Suppressor macrophage treated with lipopolysaccharide for 1 hour (primary cell): ENCODE measurements around the gene C8A.

ENCODE experiments used
- DNase-seq, 3 donors: peaks; one replicate each; pipeline ENCODE4 v3.0.0-alpha.2; 2020 to 2022

The C8A gene

DNA sequence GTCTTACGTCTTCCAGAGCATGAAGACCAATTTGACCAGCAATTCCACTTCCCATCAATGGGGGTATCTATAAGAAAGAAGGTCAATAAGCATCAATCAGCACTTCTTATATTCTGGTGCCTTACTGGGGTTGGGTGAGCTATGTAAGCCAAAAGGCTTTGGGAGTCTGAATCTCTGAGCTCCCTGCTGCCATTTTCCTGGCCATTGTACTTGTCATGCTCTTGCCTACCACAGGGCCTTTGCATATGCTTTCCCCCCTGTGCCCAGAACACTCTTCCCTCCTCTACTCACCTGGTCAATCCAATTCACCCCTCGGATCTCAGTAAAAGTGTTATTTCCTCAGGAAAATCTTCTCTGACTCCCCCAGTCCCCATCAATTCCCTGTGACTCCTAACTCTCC lies 74.9 kb downstream of the C8A start:
- no peak for DNase-seq

DNA sequence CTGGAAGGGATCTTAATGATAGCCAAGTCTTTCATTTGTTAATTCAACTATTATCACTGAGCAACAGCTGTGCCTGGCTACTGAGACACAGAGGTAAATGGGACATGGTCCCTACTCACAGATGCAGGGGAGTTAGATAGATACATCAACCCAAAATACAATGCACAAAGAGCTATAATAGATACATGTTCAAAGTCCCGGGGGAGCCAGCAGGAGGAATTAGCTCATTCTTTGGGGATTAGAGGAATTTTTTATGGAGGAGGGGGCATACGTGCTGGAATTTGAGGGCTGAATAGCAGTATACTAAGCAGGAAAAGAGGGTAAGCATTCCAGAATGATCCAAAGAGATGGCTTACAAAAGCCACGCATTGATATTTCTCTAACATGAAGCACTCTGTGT lies 76.6 kb downstream of the C8A start:
- DNase-seq, result no peak

DNA sequence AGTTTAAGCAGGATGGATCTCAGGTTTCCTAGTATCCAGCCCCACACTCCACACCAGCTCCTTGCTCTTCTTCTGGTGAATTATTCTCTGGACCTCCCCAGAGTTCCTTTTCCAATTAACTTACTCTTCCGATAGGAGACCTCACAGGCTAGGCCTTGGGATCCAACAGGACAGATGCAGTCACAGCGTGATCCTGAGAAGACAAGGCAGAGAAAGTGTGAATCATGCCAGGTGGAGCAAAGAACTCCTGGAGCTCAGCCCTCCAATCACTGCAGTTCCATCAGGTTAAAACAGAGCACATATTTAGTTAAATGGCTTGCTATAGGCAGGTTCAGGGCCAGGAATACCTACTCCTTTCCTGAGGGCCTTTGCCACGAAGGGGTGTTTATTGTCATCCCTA lies 77.1 kb downstream of the C8A start:
- no peak for DNase-seq

- DNase-seq, result no peak
Observed at GRCh38 chr1:56933161-56933560, 78.6 kb downstream of the C8A start.

GRCh38 chr1:56933606-56934005 lies 79.0 kb downstream of the C8A start:
- no peak for DNase-seq

- DNase-seq, result no peak
Observed at GRCh38 chr1:56934430-56935060, 79.9 kb downstream of the C8A start.

GRCh38 chr1:56938646-56939045 lies 84.0 kb downstream of the C8A start:
- DNase-seq, result no peak

DNA sequence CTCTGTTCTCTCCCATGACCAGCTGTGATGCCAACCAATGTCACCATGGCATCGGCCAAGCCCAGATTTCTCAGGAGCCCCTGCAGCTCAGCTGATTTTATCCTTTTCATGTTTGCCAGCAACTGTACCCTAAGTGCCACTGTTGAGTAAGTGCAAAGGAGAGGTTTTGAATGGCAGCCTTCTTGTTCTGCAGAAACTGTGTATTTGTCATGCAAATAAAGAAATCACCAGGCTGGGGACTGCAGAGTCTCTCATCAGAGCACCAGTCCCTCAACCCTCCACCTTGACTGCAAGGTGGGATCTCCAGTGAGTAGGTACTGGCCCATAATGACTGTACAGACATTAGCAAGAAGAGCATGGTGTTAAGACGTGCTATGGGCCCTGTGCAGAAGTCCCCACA lies 84.6 kb downstream of the C8A start:
- no peak for DNase-seq

DNA sequence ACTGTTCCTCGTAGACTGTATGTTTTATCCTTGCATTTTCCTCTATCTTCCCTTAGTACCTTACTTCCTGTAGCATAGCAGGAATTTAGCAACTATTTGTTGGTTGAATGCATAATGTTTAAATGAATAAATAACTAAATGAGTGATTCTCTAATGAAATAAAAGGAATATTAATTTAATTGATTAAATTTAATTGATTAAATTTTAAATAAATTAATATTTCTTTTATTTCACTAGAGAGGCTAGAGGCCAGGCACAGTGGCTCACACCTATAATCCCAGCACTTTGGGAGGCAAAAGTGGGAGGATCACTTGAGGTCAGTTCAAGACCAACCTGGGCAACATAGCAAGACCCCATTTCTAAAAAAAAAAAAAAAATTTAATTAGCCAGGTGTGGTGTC lies 85.4 kb downstream of the C8A start:
- no peak for DNase-seq

- DNase-seq, result no peak
Observed at GRCh38 chr1:56948403-56949023, 93.9 kb downstream of the C8A start.

- DNase-seq, result no peak
Observed at GRCh38 chr1:56952501-56952900, 97.9 kb downstream of the C8A start.

GRCh38 chr1:56953386-56953785 lies 98.8 kb downstream of the C8A start:
- DNase-seq, result no peak

- DNase-seq, result no peak
Observed at GRCh38 chr1:56954664-56955063, 100.1 kb downstream of the C8A start.

GRCh38 chr1:56957931-56958330 lies 103.3 kb downstream of the C8A start:
- no peak for DNase-seq

DNA sequence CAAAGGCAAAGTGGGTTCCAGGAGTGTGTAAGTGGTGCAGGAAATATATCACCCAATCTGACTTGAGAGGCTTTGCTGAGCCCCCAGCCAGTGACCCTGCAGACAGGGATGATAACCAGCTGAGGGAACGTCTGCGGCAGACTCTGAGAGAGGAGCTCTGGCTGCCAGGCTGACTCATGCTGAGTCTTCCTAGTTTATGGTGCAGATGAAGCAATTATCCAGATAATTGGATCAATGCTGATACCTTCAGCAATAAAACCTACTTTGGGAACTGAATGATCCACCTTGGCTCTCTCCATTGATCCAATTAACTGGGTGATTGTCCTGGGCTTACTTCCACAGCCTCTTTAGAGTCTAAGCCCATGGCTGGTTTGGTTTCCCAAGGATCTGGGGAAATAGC lies 103.9 kb downstream of the C8A start:
- DNase-seq, result no peak

DNA sequence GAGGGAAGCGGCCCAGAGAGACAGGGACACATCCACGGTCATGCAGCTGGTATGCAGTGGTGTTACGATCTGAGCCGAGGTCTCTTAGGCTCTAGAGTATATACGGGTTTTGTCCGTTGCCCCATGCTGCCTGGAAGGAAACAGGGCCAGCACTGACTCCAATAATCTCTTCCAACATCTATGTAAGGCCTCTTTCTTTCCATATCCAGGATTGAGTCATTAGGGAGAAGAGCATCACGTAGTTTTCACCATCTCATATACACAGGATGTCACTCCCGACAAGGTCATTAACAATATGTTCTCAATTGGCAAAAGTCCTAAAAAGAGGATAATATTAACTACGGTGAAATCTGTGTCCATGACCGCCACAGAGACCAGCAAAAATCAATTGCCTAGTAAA lies 106.8 kb downstream of the C8A start:
- DNase-seq, result no peak

GRCh38 chr1:56963667-56964066 lies 109.1 kb downstream of the C8A start:
- no peak for DNase-seq

DNA sequence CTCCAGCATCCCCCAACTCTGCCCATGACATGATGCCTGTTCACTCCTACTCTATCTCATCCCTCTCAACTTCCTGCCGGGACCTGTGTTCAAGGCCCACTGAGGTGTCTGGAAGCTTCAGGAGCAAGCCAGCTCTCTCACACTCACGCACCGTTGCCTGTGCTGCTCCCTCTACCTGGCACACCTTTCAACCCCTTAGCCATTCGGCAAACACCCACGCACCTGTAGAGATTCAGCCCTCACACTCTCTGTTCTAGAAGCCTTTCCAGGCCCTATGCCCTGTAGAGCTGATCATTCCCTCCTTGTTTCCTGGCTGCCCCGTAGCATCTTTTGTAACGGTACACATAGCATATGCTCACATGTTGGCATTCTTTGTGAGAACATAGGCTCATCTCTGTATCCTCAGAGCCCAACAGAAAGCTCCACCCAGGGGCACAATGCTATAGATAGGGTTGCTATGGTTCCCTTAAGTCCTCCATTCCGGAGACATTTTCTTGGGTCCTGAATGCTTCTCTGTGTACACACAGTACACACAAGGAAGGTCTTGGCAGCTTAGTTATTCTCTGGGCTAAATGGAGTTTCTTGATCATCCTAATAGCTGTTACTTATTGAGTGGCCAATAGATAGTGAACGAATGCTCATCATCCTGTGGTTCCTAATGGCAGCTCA lies 109.9 kb downstream of the C8A start:
- no peak for DNase-seq

- DNase-seq, result no peak
Observed at GRCh38 chr1:56965191-56965590, 110.6 kb downstream of the C8A start.

GRCh38 chr1:56965916-56966697 lies 111.5 kb downstream of the C8A start, which contains the start of gene C8B:
Gene C8B, minus strand, starts transcription at chr1:56966015. Its CDS starts 67 bp downstream, at chr1:56965948.
- no peak for DNase-seq

- no peak for DNase-seq
Observed at GRCh38 chr1:56966698-56966999, 112.1 kb downstream of the C8A start.

GRCh38 chr1:56967355-56967754 lies 112.8 kb downstream of the C8A start:
- DNase-seq, result no peak
